IPS-18a (cell line): ENCODE measurements around the gene SQSTM1.
A peak's percentile ranks its signal among the peaks of the same experiment; 100 is the strongest.

Experiments used
- H3K27ac ChIP-seq: one replicate; pipeline ENCODE4 v1.5.1; 2013; ENCODE audit warnings: low read length
- H3K27me3 ChIP-seq: one replicate; pipeline ENCODE4 v1.6.1; 2013; ENCODE audit warnings: mild to moderate bottlenecking, low read length; ENCODE audit not compliant: control insufficient read depth, insufficient read depth
- H3K36me3 ChIP-seq: one replicate; pipeline ENCODE4 v1.6.1; 2013; ENCODE audit warnings: low read depth, low read length; ENCODE audit not compliant: control insufficient read depth
- H3K4me1 ChIP-seq: one replicate; pipeline ENCODE4 v1.6.1; 2013; ENCODE audit warnings: low read depth, low read length; ENCODE audit not compliant: control insufficient read depth
- H3K4me3 ChIP-seq: one replicate; pipeline ENCODE4 v1.5.1; 2013; ENCODE audit warnings: low read length
- H3K9ac ChIP-seq: one replicate; pipeline ENCODE4 v1.6.1; 2013; ENCODE audit warnings: mild to moderate bottlenecking, low read length, moderate library complexity
- H3K9me3 ChIP-seq: one replicate; pipeline ENCODE4 v1.6.1; 2013; ENCODE audit warnings: low read depth, low read length; ENCODE audit not compliant: control insufficient read depth

SQSTM1 gene

GRCh38 chr5:179815491-179816249, 5.0 kb upstream of the SQSTM1 start:
- Histone ChIP-seq H3K27me3 (peaks cover 25% of the 10 kb centered on the region), H3K36me3 (no peaks in the 10 kb centered on the region), H3K27ac (no peak overlapping the region), H3K4me3 (no peak overlapping the region), H3K9ac (no peak overlapping the region), H3K4me1 (peaks cover 24% of the 10 kb centered on the region), H3K9me3 (no peaks in the 10 kb centered on the region)

GRCh38 chr5:179816401-179816795, 4.3 kb upstream of the SQSTM1 start:
- H3K4me1 ChIP-seq: peaks cover 24% of the 10 kb centered on the region
- no peaks in the 10 kb centered on the region for H3K36me3 ChIP-seq
- no peak overlapping the region for H3K27ac ChIP-seq
- H3K4me3 ChIP-seq: peak overlapping the region; percentile 46
- H3K9me3 ChIP-seq: no peaks in the 10 kb centered on the region
- no peak overlapping the region for H3K9ac ChIP-seq
- H3K27me3 ChIP-seq: peaks cover 25% of the 10 kb centered on the region

DNA sequence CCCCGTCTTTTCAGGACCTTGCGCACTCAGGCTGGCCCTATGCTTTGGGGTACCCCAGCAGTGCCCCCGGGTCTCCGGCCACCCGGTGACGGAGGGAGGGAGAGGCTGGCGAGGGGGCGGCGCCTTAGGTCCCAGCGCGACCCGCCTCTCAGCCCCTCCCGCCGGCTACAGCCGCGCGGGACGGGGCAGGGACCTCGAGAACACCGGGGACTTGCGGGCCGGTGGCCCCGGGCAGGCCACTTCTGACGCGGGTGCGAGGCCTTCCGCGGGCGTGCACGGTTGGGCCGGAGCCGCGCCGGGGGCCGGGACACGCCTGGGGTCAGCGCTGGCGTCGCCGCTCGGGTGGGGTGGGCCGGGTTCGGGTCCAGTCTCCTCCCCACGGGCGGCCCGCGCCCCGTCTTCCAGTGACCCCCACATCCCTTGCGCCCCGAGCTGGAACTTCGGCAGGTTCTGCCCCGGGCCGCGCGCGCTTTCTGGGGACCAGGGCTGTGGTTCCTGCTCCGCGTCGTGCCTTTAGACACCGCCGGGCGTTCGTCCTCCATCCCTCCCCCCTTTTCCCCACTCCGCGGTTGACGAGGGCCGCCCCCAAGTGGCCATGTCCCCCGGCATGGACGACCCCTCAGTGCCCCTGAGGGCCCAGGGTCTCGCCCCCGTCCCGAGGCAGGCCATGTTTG, 3.8 kb upstream of the SQSTM1 start:
- Histone ChIP-seq H3K27ac (no peak overlapping the region), H3K9ac (no peak overlapping the region), H3K27me3 (peaks cover 25% of the 10 kb centered on the region), H3K36me3 (no peaks in the 10 kb centered on the region), H3K4me1 (peaks cover 26% of the 10 kb centered on the region), H3K4me3 (peak overlapping the region; percentile 46), H3K9me3 (no peaks in the 10 kb centered on the region)

DNA sequence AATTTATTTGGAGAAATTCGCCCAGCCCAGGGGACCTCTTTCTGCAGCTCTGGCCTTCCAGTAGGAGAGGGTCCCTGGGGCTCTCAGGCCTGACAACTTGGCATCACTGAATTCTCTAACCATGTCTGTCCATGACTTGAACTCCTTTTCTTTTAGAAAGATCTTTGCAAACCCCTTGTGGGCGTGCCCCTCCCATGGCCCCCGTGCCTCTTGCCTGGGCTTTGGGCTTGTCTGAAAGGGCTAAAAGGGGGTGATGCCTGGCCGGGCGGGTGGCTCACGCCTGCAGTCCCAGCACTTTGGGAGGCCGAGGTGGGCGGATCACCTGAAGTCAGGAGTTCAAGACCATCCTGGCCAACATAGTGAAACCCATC, 3.2 kb upstream of the SQSTM1 start:
- H3K9me3 ChIP-seq: no peaks in the 10 kb centered on the region
- H3K27me3 ChIP-seq: peaks cover 25% of the 10 kb centered on the region
- no peak overlapping the region for H3K9ac ChIP-seq
- H3K4me1 ChIP-seq: peaks cover 31% of the 10 kb centered on the region
- no peak overlapping the region for H3K27ac ChIP-seq
- peak overlapping the region; percentile 46 for H3K4me3 ChIP-seq
- no peaks in the 10 kb centered on the region for H3K36me3 ChIP-seq

- Histone ChIP-seq H3K4me3 (peak overlapping the region; percentile 43), H3K4me1 (peaks cover 29% of the 10 kb centered on the region), H3K36me3 (peaks cover 5% of the 10 kb centered on the region), H3K27ac (peak overlapping the region; percentile 19), H3K27me3 (peaks cover 25% of the 10 kb centered on the region), H3K9me3 (no peaks in the 10 kb centered on the region), H3K9ac (peak overlapping the region; percentile 69)
These were observed 2.6 kb upstream of the SQSTM1 start for GRCh38 chr5:179817890-179818745.

- H3K4me1 ChIP-seq: peaks cover 27% of the 10 kb centered on the region
- H3K4me3 ChIP-seq: peak overlapping the region; percentile 43
- peaks cover 25% of the 10 kb centered on the region for H3K27me3 ChIP-seq
- H3K9me3 ChIP-seq: no peaks in the 10 kb centered on the region
- peak overlapping the region; percentile 69 for H3K9ac ChIP-seq
- peak overlapping the region; percentile 19 for H3K27ac ChIP-seq
- peaks cover 9% of the 10 kb centered on the region for H3K36me3 ChIP-seq
These were observed 1.9 kb upstream of the SQSTM1 start for GRCh38 chr5:179818746-179819295.

DNA sequence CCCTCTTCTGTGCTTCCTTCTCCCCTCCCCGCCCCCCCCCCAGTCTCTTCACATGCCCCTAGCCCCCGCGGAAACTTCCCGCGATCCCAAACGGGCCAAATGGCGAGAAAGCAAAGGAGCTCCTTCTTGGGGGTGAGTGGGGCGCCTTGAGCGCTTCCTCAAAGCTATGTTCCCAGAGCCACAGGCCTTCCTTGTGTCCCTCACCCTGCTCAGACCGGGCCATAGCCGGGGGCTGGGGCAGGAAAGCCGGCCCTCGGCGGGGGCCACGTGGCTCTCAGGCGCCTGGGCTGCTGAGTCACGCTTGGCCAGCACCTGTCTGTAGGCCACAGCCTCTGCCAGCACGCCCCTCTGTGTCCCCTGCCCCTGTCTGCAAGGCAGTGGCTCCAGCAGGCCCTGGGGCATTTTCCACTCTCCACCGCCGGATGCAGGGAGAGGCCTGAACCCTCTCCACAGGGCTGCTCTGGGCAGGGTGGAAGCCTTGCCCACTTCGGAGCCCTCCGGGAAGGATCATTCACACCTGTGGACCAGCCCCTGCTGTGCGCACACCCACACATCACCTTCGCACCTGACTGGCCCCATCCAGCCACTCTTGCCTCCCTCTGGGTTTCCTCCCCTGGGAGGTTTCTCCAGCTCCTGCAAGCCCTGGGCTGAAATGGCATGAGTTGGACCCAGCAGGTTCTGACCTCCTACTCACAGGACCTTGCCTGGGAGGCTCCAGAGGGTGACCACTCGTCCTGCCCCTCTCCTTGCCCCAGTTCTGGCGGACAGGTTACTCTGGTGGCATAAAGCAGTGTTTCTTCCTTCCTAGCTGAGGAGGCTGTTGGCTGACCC, 1.2 kb upstream of the SQSTM1 start:
- H3K36me3 ChIP-seq: peaks cover 16% of the 10 kb centered on the region
- peak overlapping the region; percentile 33 for H3K27ac ChIP-seq
- peaks cover 27% of the 10 kb centered on the region for H3K4me1 ChIP-seq
- H3K4me3 ChIP-seq: peak overlapping the region; percentile 43
- peak overlapping the region; percentile 69 for H3K9ac ChIP-seq
- no peaks in the 10 kb centered on the region for H3K9me3 ChIP-seq
- H3K27me3 ChIP-seq: peaks cover 25% of the 10 kb centered on the region

GRCh38 chr5:179820127-179820482, 600 bp upstream of the SQSTM1 start:
- peaks cover 27% of the 10 kb centered on the region for H3K4me1 ChIP-seq
- peak overlapping the region; percentile 52 for H3K4me3 ChIP-seq
- peak overlapping the region; percentile 69 for H3K9ac ChIP-seq
- H3K27me3 ChIP-seq: peaks cover 25% of the 10 kb centered on the region
- no peaks in the 10 kb centered on the region for H3K9me3 ChIP-seq
- peaks cover 22% of the 10 kb centered on the region for H3K36me3 ChIP-seq
- no peak overlapping the region for H3K27ac ChIP-seq

DNA sequence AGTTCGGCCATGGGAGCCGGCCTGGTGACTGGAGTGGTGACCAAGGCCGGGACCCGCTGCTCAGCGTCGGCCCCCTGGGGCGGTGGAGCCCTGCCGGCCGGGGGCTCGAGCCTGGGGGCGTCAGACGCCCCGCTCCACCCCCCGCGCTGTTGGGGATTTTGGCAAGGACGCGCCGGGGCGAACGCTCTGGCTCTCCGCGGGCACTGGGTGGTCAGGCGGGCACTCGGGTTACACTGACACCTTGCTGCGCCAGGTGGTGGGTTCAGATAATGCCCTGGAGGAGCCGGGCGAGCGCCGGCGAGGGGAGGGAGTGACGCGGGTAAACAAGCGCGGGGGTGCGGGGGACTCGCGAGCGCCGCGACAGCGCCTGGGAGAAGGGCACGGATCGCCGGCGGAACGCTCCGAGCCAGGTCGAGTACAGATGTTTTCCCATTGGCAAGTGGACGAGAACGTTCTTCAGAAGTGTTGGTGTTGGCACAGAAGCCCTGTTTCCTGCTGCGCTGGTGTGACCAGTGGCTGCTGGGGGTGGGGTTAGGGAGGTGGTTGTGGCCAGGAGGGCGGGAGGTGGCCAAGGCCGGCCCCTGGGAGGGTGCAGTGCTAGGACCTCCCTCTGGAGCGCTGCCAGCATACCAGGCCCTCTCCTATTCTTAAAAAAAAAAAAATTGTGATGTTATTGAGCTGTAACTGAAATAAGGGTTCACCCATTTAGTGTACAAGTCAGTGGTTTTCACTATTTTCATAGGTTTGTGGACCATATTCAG, 773 bp downstream of the SQSTM1 start:
- H3K27me3 ChIP-seq: peaks cover 16% of the 10 kb centered on the region
- no peaks in the 10 kb centered on the region for H3K9me3 ChIP-seq
- peak overlapping the region; percentile 52 for H3K4me3 ChIP-seq
- peak overlapping the region; percentile 69 for H3K9ac ChIP-seq
- H3K36me3 ChIP-seq: peaks cover 35% of the 10 kb centered on the region
- H3K27ac ChIP-seq: peak overlapping the region; percentile 27
- H3K4me1 ChIP-seq: peaks cover 27% of the 10 kb centered on the region

DNA sequence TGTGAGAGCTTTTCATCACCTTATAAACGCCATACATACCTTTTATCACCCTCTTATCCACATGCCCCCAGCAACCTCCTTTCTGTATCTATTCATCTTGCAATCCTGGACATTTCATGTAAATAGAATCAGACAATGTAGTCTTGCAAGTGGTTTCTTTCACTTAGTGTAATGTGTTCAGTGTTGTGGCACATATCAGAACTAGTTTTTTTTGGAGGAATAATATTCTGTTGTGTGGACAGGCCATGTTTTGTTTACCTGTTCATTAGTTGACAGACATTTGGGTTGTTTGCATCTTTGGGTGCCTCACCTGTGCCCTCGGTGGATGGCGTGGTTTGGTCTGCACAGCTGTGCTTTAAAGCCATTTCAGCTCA, 1.3 kb downstream of the SQSTM1 start:
- H3K27me3 ChIP-seq: peaks cover 13% of the 10 kb centered on the region
- peak overlapping the region; percentile 52 for H3K4me3 ChIP-seq
- H3K4me1 ChIP-seq: peaks cover 27% of the 10 kb centered on the region
- H3K27ac ChIP-seq: no peak overlapping the region
- H3K9me3 ChIP-seq: no peaks in the 10 kb centered on the region
- peaks cover 40% of the 10 kb centered on the region for H3K36me3 ChIP-seq
- no peak overlapping the region for H3K9ac ChIP-seq
